DND-41 (cell line): ENCODE results near the gene CALY.

Experiments
- ATAC-seq: fragments of 200-7000 bp; cut with Tn5 transposase; 3 replicates; pipeline ENCODE4 v1.9.1; 2021; ENCODE audit warnings: low read depth; ENCODE audit not compliant: insufficient read depth
- DNase-seq: peaks from one replicate; pipeline ENCODE4 v3.0.0-alpha.2; 2020
- H2AFZ ChIP-seq: 2 replicates; pipeline ENCODE4 v1.6.0; 2012; ENCODE audit warnings: low read depth, low read length
- H3K27ac ChIP-seq: 2 replicates; pipeline ENCODE4 v1.5.1; 2012; ENCODE audit warnings: low read length, inconsistent platforms
- H3K27me3 ChIP-seq: fragments of 200-600 bp; sonication (generic); 2 replicates; pipeline ENCODE4 v1.6.0; 2012; ENCODE audit warnings: low read length, mild to moderate bottlenecking, inconsistent platforms; ENCODE audit not compliant: insufficient read depth, poor library complexity
- H3K36me3 ChIP-seq: 2 replicates; pipeline ENCODE4 v1.5.1; 2012; ENCODE audit warnings: low read length, inconsistent platforms; ENCODE audit not compliant: insufficient read depth
- H3K4me1 ChIP-seq: 2 replicates; pipeline ENCODE4 v1.5.1; 2012; ENCODE audit warnings: mild to moderate bottlenecking, low read length; ENCODE audit not compliant: insufficient read depth
- H3K4me2 ChIP-seq: 2 replicates; pipeline ENCODE4 v1.6.0; 2012; ENCODE audit warnings: mild to moderate bottlenecking, moderate library complexity, low read length, inconsistent platforms; ENCODE audit not compliant: insufficient read depth
- H3K4me3 ChIP-seq, 2 experiments: fragments of 200-600 bp in 1 of 2; shearing (Covaris generic) in 1 of 2; 2 replicates each; pipeline ENCODE4 v1.5.1; 2012 to 2016; ENCODE audit warnings: inconsistent platforms in 2 of 2, low read length in 2 of 2, mild to moderate bottlenecking in 2 of 2, low read depth in 1 of 2, moderate library complexity in 1 of 2
- H3K79me2 ChIP-seq: 2 replicates; pipeline ENCODE4 v1.6.0; 2012; ENCODE audit warnings: low read length, inconsistent platforms; ENCODE audit not compliant: insufficient read depth
- H3K9ac ChIP-seq: 2 replicates; pipeline ENCODE4 v1.6.0; 2012; ENCODE audit warnings: low read depth, mild to moderate bottlenecking, inconsistent platforms, low read length, moderate library complexity
- H3K9me3 ChIP-seq: 2 replicates; pipeline ENCODE4 v1.5.1; 2012; ENCODE audit warnings: low read length, moderate library complexity, mild to moderate bottlenecking, inconsistent platforms; ENCODE audit not compliant: insufficient read depth, severe bottlenecking
- H4K20me1 ChIP-seq: 2 replicates; pipeline ENCODE4 v1.6.0; 2012; ENCODE audit warnings: low read length; ENCODE audit not compliant: insufficient read depth
- CTCF ChIP-seq: IDR thresholded peaks from 2 replicates; pipeline ENCODE4 v1.5.1; 2012; ENCODE audit warnings: borderline replicate concordance, low read length, moderate library complexity, mild to moderate bottlenecking; ENCODE audit not compliant: poor library complexity, severe bottlenecking; ENCODE audit errors: extremely low read depth
- EZH2 ChIP-seq: IDR thresholded peaks from 3 replicates; pipeline ENCODE4 v1.6.1; 2012; ENCODE audit warnings: borderline replicate concordance, low read depth, mild to moderate bottlenecking, moderate library complexity, low read length, inconsistent platforms; ENCODE audit not compliant: severe bottlenecking

The CALY gene

GRCh38 chr10:133361773-133362441 is 25.2 kb upstream of the CALY start:
- Histone ChIP-seq H3K4me2 (no peak overlapping the region), H3K9ac (no peak overlapping the region), H3K4me3 (no peak overlapping the region), H3K27ac (no peak overlapping the region), H3K27me3 (no peaks in the 10 kb centered on the region), H2AFZ (no peak overlapping the region), H3K36me3 (peaks cover 46% of the 10 kb centered on the region), H4K20me1 (no peaks in the 10 kb centered on the region; the same call in 1 of the 2 replicates), H3K4me1 (peaks cover 5% of the 10 kb centered on the region), H3K79me2 (no peaks in the 10 kb centered on the region), H3K9me3 (no peaks in the 10 kb centered on the region)
- DNase-seq (no peak), ATAC-seq (no peak)
- no peak for TF ChIP-seq EZH2
- TF ChIP-seq CTCF, result no peak

GRCh38 chr10:133361227-133361626 is 24.5 kb upstream of the CALY start:
- peaks cover 11% of the 10 kb centered on the region for H3K4me1 ChIP-seq
- 0 out of 2 replicates have a peak, but pooled peaks cover 3% of the 10 kb centered on the region for H4K20me1 ChIP-seq
- TF ChIP-seq EZH2, result no peak
- no peak for TF ChIP-seq CTCF
- no peaks in the 10 kb centered on the region for H3K9me3 ChIP-seq
- H3K27me3 ChIP-seq, result no peaks in the 10 kb centered on the region
- DNase-seq, result no peak
- no peak overlapping the region for H3K27ac ChIP-seq
- no peak overlapping the region for H3K9ac ChIP-seq
- H3K79me2 ChIP-seq, result no peaks in the 10 kb centered on the region
- ATAC-seq, result no peak
- no peak overlapping the region for H2AFZ ChIP-seq
- no peak overlapping the region for H3K4me2 ChIP-seq
- no peak overlapping the region for H3K4me3 ChIP-seq
- H3K36me3 ChIP-seq, result peaks cover 39% of the 10 kb centered on the region

DNA sequence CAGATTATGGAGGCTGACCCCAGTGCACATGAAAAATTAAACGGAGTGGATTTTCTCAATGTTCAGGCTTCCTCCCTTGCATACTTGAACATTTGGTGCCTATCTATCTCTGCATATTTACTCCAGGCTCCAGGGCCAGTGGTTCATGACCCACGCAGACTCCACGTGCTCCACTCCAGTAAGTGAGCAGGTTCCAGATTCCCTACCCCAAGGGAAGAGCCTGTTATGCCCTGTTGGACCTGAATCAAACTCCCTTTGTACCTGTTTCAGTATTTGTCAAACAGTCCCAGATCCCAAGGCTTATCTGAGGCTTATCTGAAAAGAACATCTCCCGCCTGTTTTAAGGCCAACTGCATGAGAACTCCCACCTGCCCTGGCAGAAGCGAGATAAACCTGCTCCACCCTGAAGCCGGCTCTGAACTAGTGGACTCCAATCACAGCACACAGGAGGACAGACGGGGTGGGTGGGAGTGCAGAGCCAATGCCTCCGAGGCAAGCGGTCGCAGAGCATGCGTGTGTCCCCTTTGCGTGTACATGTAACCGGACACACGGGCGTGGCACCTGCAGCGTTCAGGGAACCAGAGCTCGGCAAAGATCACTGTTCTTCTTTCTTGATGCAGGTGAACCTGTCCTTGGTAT is 23.4 kb upstream of the CALY start:
- no peak overlapping the region for H3K4me2 ChIP-seq

More for the DNA sequence above, 23.4 kb upstream of the CALY start:
- Histone ChIP-seq H3K9ac (no peak overlapping the region), H3K4me3 (no peak overlapping the region), H3K79me2 (no peaks in the 10 kb centered on the region), H3K9me3 (no peaks in the 10 kb centered on the region), H3K27ac (no peak overlapping the region), H4K20me1 (0 out of 2 replicates have a peak, but pooled peaks cover 5% of the 10 kb centered on the region), H2AFZ (no peak overlapping the region), H3K36me3 (peaks cover 28% of the 10 kb centered on the region), H3K27me3 (no peaks in the 10 kb centered on the region), H3K4me1 (peaks cover 11% of the 10 kb centered on the region)
- ATAC-seq, result no peak
- TF ChIP-seq EZH2 (no peak), CTCF (no peak)
- no peak for DNase-seq
